MM.1S (cell line): ENCODE measurements around the gene SCARB2.

Source experiments
- DNase-seq: peaks from one replicate; pipeline ENCODE4 v3.0.0-alpha.2; 2015
- H2AFZ ChIP-seq: fragments of 300-600 bp; sonication (generic); 2 replicates; pipeline ENCODE4 v1.6.0; 2016; ENCODE audit warnings: antibody characterized with exemption, low read length
- H3F3A ChIP-seq: fragments of 300-600 bp; sonication (generic); 2 replicates; pipeline ENCODE4 v1.6.1; 2016; ENCODE audit warnings: mild to moderate bottlenecking, antibody characterized with exemption, low read length, moderate library complexity, mixed read lengths; ENCODE audit not compliant: insufficient read depth
- H3K27ac ChIP-seq: fragments of 300-600 bp; sonication (generic); 2 replicates; pipeline ENCODE4 v1.5.1; 2016; ENCODE audit warnings: mild to moderate bottlenecking, low read length
- H3K27me3 ChIP-seq: fragments of 300-600 bp; sonication (generic); replicated peaks from 2 replicates; pipeline ENCODE4 v1.6.0; 2016; ENCODE audit warnings: low read length; ENCODE audit not compliant: insufficient read depth
- H3K36me3 ChIP-seq: fragments of 300-600 bp; sonication (generic); replicated peaks from 2 replicates; pipeline ENCODE4 v1.6.1; 2016; ENCODE audit warnings: mild to moderate bottlenecking, low read length, mixed read lengths; ENCODE audit not compliant: insufficient read depth
- H3K4me1 ChIP-seq: fragments of 300-600 bp; sonication (generic); 2 replicates; pipeline ENCODE4 v1.6.1; 2016; ENCODE audit warnings: low read length, mixed read lengths
- H3K4me2 ChIP-seq: fragments of 300-600 bp; sonication (generic); 2 replicates; pipeline ENCODE4 v1.6.0; 2016; ENCODE audit warnings: low read depth, low read length
- H3K4me3 ChIP-seq: fragments of 300-600 bp; sonication (generic); 2 replicates; pipeline ENCODE4 v1.5.1; 2016; ENCODE audit warnings: low read length, mixed read lengths
- H3K79me2 ChIP-seq: fragments of 300-600 bp; sonication (generic); 2 replicates; pipeline ENCODE4 v1.6.1; 2016; ENCODE audit warnings: mixed run types, low read length, mixed read lengths
- H3K9ac ChIP-seq: fragments of 300-600 bp; sonication (generic); 2 replicates; pipeline ENCODE4 v1.6.1; 2016; ENCODE audit warnings: low read length, mixed read lengths
- H3K9me2 ChIP-seq: fragments of 300-600 bp; sonication (generic); replicated peaks from 2 replicates; pipeline ENCODE4 v1.6.1; 2016; ENCODE audit warnings: mild to moderate bottlenecking, low read length, mixed read lengths; ENCODE audit not compliant: insufficient read depth
- H3K9me3 ChIP-seq: fragments of 300-600 bp; sonication (generic); replicated peaks from 2 replicates; pipeline ENCODE4 v1.6.1; 2016; ENCODE audit warnings: mild to moderate bottlenecking, low read length, mixed read lengths; ENCODE audit not compliant: insufficient read depth
- H4K20me1 ChIP-seq: fragments of 300-600 bp; sonication (generic); 2 replicates; pipeline ENCODE4 v1.6.1; 2016; ENCODE audit warnings: mild to moderate bottlenecking, low read length, moderate library complexity, mixed read lengths; ENCODE audit not compliant: insufficient read depth
- EZH2 ChIP-seq: fragments of 300-600 bp; sonication (generic); optimal IDR thresholded peaks from 2 replicates; pipeline ENCODE3; 2017; ENCODE audit warnings: low read depth, mild to moderate bottlenecking, antibody characterized with exemption, low read length, mixed read lengths
- EZH2phosphoT487 ChIP-seq: fragments of 300-600 bp; sonication (generic); IDR thresholded peaks from 2 replicates; pipeline ENCODE4 v1.6.1; 2018; ENCODE audit warnings: antibody characterized with exemption, low read length
- TF ChIP-seq, protein P1 (sequence below): fragments of 300-600 bp; sonication (generic); IDR thresholded peaks from 2 replicates; pipeline ENCODE4 v1.5.1; 2016; ENCODE audit warnings: antibody characterized with exemption, low read length, mixed read lengths

The SCARB2 gene

GRCh38 chr4:76174216-76174615 is 39.4 kb downstream of the SCARB2 start:
- Histone ChIP-seq H3K36me3 (no peaks in the 10 kb centered on the region), H4K20me1 (no peaks in the 10 kb centered on the region), H3K27ac (no peak overlapping the region), H3K9me2 (no peaks in the 10 kb centered on the region), H3F3A (no peaks in the 10 kb centered on the region), H3K4me2 (no peak overlapping the region), H3K4me1 (no peaks in the 10 kb centered on the region), H2AFZ (no peak overlapping the region), H3K9me3 (no peaks in the 10 kb centered on the region), H3K4me3 (no peak overlapping the region), H3K79me2 (peaks cover 30% of the 10 kb centered on the region), H3K9ac (no peak overlapping the region), H3K27me3 (no peaks in the 10 kb centered on the region)
- DNase-seq, result no peak
- TF ChIP-seq, protein P1, sequence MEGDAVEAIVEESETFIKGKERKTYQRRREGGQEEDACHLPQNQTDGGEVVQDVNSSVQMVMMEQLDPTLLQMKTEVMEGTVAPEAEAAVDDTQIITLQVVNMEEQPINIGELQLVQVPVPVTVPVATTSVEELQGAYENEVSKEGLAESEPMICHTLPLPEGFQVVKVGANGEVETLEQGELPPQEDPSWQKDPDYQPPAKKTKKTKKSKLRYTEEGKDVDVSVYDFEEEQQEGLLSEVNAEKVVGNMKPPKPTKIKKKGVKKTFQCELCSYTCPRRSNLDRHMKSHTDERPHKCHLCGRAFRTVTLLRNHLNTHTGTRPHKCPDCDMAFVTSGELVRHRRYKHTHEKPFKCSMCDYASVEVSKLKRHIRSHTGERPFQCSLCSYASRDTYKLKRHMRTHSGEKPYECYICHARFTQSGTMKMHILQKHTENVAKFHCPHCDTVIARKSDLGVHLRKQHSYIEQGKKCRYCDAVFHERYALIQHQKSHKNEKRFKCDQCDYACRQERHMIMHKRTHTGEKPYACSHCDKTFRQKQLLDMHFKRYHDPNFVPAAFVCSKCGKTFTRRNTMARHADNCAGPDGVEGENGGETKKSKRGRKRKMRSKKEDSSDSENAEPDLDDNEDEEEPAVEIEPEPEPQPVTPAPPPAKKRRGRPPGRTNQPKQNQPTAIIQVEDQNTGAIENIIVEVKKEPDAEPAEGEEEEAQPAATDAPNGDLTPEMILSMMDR, result no peak
- TF ChIP-seq EZH2 (no peak), EZH2phosphoT487 (no peak)

GRCh38 chr4:76168688-76169087 is 44.9 kb downstream of the SCARB2 start:
- Histone ChIP-seq H3K4me2 (no peak overlapping the region), H3K4me3 (no peak overlapping the region), H3K9me2 (no peaks in the 10 kb centered on the region), H3K27ac (no peak overlapping the region), H3K79me2 (no peaks in the 10 kb centered on the region), H3K9ac (no peak overlapping the region), H3K9me3 (no peaks in the 10 kb centered on the region), H3K36me3 (0 out of 2 replicates have a peak, but pooled peaks cover 12% of the 10 kb centered on the region), H2AFZ (no peak overlapping the region), H3F3A (no peaks in the 10 kb centered on the region), H4K20me1 (no peaks in the 10 kb centered on the region), H3K27me3 (no peaks in the 10 kb centered on the region), H3K4me1 (no peaks in the 10 kb centered on the region)
- DNase-seq, result no peak
- TF ChIP-seq EZH2phosphoT487, result no peak
- TF ChIP-seq, protein P1, result no peak
- TF ChIP-seq EZH2, result no peak

GRCh38 chr4:76166480-76166879 is 47.1 kb downstream of the SCARB2 start:
- TF ChIP-seq EZH2, result no peak
- TF ChIP-seq, protein P1, result no peak
- TF ChIP-seq EZH2phosphoT487, result no peak
- Histone ChIP-seq H3K9me3 (no peaks in the 10 kb centered on the region), H3K9me2 (no peaks in the 10 kb centered on the region), H3K79me2 (no peaks in the 10 kb centered on the region), H3K27ac (no peak overlapping the region), H4K20me1 (no peaks in the 10 kb centered on the region), H3K4me3 (no peak overlapping the region), H2AFZ (no peak overlapping the region), H3F3A (no peaks in the 10 kb centered on the region), H3K36me3 (0 out of 2 replicates have a peak, but pooled peaks cover 12% of the 10 kb centered on the region), H3K4me2 (no peak overlapping the region), H3K4me1 (no peaks in the 10 kb centered on the region), H3K9ac (no peak overlapping the region), H3K27me3 (no peaks in the 10 kb centered on the region)
- no peak for DNase-seq
